Daoy (cell line): ENCODE data around the gene PDE3A. TPM values are rescaled to one million over a fixed set of nuclear protein-coding genes. Genes with fewer than 3 reads are reported as not detected.
"Not testable (repeated sequence)": the region's sequence is repeated elsewhere in the genome, so short reads cannot be mapped to it uniquely, and the experiment has no call there.

Experiments used
- DNase-seq: peaks from one replicate; pipeline ENCODE4 v3.0.0-alpha.2; 2015; ENCODE audit warnings: low read depth
- total RNA-seq: library from RNA; depleted of rRNA; stranded (reverse); fragments of >200 nt; shearing (Covaris generic); gene quantifications from 2 replicates; pipeline ENCODE4 v1.2.3, GENCODE V29; 2014

Gene PDE3A
- total RNA-seq, 1 experiment from 2014 or later = 0.17 TPM

DNA sequence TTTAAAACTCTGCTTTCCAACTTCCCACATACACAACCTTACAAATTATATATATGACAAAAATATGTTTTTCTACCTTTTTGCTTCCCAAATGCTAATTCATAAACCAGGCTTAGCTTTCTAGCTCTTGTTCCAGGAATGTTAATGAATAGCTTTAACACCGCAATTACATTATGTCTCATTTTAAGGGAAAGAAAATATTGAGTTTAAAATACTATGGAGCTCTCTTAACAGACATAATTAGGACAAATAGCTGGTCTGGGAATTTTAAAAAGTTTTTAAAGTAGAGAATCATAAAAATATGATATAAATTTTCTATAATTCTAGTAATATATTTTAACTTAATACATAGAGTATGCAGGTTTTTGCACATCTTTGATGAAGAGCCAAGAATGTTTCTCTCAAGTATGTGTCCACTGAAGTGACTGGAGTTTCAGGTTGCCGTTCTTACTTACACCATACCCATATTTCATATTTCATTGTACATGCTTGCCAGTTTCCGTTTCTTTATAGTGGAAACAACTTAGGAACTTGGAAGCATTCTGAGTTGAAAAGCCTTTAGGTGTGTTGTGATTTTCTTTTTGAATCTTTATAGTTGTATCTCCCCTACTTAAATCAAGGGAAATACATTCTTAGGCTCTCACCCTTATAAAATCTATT lies 236.2 kb downstream of the PDE3A start:
- DNase-seq = no peak

DNA sequence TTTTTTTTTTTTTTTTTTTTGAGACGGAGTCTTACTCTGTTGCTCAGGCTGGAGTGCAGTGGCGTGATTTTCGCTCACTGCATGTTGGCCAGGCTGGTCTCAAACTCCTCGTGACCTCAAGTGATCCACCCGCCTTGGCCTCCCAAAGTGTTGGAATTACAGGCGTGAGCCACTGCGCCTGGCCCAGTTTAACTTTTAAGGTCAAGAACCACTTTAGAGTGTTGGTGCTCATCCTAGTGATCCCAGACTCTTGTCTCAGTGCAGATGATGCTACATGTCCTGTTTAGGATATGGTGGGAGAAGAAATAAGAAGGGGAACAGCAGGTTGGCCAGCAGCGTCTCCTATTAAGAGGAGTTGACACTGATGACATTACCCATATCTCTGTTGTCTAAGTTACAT lies 246.7 kb downstream of the PDE3A start:
- DNase-seq = not testable (repeated sequence)

DNA sequence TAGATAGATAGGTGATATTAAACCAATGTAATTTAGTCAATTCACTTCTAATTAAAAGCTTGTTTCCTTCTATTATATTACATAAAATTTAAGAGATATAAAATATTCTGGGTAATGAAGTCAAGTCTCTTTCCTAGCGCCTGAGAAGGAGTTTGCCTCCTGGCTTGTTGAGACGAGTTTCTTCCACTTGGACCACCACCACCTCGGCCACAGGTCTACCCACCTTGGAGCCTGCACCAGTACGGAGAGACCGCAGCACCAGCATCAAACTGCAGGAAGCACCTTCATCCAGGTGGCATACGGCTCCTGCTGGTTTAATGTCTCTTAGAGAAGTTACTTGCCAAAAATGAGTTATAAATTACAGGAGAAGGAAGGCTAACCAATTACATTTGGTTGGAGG lies 247.8 kb downstream of the PDE3A start:
- DNase-seq = no peak

DNA sequence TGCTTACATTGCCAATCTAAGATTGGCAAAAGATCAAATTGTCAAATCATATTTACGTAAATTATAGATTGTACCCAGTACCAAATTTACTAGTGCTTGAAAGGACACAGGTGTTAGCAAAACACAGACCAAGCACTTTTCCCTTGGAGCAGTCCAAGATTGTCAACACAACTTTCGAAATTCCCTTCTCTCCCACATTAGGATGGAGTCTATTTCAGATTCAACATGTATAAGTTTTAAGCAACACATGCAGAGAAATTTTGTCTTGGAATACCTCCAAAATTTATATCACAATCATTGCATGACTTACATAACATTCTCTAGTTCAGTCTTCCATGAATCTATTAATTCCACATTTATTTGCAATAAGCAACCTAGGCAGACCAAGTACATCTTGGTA lies 251.9 kb downstream of the PDE3A start:
- DNase-seq = no peak

DNA sequence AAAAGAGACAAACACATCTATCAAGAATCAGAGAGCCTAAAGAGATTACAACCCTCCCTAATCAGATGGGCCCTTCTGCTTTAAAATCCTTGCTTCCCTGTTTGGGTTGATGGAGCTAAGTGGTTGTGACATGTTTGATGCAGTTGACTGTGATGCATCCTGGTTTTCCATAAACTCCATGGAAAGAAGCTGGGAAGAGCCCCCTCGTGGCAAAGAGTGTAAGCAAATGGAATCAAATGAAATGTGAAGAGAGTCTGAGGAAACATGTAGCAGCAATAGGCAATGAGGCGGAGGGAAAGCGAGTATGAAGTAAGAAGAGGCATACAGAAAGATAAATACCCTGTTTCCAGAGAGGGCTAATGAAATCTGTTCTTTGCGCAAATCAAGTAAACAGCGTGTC lies 256.4 kb downstream of the PDE3A start:
- DNase-seq = peak; percentile 25

DNA sequence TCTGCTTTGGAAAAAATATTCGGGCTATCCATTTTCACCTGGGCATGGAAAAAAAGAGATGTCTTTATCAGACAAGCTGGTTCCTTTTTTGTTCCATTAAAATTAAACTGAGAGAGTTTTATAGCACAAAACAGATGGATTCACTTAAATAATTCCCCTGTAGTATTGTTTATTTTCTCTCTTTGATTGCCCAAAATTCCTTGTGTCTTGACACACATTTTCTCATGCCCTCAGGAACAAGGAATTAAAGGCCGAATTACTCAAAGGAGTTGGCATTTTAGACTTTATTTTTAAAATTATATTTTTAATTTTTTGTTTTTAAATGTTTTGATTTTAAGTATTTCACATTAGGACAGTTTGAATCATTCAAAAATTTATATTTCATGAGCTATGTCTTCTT lies 257.2 kb downstream of the PDE3A start:
- no peak for DNase-seq

DNA sequence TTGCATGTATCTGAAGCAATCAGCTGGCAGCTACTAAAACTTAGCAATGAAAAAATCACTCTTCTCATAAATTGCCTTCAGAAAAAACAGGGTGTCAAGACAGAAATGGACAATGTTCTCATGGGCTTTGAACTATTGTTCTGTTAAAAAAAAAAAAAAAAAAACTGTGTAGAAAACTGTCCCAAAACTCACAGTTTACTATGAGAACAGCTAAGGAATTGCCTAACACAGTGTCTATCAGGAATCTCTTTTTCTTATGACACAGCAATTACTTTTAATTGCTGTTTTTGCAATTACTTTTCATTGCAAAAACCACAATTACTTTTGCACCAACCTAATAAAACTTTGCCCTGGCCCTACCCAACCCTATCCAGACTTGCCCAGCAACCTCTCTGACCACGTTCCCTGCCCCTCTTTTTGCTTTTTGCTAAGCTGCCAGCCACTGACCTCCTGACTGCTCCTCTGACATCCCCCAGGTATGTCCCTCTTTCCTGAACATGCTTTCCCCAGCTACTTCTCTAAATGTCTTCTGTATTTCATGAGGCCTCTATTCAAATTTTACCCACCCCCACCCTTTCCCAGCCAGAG lies 258.8 kb downstream of the PDE3A start:
- DNase-seq = no peak

DNA sequence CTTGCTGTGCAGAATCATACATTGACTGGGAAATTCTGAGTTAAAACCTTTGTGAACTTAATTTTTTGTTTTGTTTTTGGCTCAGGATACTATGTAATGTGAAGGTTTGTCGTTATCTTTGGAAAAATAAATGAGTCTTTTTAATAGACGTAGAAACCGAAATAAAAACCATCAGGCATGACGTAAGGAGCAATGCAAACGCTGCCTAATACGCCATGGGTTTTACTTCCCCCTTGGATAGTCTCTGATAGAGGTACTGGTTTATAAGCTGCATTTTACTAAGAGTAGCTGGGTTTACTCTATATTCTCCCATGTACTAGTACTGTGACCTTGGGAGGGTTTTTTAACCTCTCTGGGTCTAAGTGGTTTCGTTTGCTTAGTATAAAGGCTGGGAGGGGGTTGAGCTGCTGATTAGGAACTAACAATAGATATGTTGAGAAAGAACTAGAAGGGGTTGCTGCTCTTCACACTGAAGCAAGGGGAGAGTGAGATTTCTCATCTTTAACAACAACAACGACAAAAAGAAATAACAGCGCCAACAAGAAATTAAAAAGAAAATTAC lies 260.0 kb downstream of the PDE3A start:
- DNase-seq = no peak

DNA sequence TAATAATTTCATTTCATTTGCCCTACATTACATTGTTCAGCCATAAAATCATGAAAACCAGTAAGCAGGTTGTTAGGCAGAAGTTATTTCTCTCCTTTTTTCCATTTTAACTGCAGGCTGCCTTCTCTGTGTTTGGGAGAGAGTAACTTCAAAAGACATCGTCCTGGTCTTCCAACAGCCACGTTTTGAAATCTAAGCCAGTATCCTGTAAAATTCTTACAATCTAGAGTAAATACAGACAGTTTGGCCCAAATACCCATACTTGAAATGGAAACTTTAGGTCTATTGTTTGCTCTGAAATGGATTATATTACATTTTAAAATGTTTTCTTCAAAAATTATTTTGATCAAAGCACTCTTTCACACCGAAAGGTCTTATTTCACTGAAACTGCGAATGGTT lies 260.7 kb downstream of the PDE3A start:
- DNase-seq = no peak

DNA sequence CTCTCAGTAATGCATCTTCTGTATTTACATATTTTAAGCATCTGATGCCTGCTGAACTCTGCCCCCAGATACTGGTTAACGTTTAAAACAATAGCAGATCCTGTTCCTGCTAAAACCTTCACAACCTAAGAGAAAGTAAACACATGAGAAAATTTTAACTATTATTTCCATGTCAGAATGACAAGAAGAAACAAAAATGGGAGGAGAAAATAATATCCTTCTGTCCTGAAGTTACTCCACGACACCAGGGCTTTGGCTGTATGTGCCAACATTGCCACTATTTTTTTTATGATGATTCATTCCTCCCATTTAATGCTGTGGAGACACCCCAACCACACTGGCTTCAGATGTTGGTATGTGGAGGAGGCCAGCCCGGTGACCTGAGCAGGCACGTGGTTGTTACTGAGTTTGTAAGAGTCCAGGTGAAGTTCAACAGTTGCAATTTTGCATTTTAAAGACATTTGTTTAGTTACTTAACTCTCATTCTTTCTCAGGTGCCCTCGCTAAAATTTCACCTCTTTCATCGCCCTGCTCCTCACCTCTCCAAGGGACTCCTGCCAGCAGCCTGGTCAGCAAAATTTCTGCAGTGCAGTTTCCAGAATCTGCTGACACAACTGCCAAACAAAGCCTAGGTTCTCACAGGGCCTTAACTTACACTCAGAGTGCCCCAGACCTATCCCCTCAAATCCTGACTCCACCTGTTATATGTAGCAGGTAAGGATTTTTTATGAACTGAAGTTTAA lies 261.2 kb downstream of the PDE3A start:
- peak; percentile 68 for DNase-seq

DNA sequence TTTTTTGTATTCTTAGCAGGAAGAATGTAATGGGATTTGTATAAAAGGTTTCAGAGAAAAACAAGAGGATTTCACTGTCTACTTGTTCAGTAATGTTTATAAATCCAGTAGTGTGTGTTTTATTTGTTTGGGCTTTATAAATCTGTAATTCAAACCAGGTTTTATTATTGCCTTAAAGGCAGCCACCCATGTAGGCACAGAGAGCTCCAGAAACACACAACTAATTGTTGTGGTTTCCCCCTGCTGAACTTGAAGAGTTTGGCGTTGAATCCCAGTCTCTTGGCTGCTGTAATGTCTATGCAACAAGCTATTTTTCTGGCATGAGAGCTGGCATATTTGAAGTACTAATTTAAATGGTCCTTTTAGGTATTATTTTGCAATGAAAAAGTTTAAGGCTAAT lies 263.4 kb downstream of the PDE3A start:
- DNase-seq = no peak

DNA sequence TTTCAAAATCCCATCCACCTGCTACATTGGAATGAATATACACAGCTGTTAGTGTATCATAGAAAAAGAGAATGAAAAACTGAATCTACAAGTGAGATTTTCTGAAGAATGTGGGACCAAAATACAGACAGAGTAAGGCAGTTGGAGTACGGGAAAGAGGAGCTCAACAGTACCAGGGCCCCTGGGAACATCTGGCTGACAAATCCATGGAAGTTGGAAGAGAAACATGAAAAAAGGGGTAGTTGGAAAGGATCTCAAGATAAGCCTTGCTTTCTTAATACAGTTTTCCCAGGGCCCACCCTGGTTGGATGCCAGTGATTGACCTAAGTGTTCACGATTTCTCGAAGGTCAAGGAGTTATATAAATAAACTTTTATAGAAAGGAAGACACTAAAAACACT lies 272.8 kb downstream of the PDE3A start:
- no peak for DNase-seq

DNA sequence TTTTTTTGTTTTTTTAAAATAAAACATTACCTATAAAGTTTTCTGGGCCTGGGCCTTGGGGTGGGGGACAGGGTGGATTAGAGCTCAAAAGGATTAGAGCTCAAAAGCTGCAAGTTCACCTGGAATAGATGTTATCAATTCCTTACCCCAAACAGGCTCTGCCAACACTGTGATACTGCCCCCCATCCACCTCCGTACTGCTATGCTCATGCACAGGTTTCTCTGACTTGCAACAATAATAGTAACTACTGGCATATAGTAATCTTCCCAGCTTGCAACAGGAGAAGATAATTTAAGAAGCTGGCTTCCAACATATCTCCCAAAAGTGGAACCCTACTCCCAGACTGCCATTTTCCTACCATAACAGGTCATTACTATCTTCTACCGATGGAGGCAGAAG lies 275.5 kb downstream of the PDE3A start:
- DNase-seq = no peak

DNA sequence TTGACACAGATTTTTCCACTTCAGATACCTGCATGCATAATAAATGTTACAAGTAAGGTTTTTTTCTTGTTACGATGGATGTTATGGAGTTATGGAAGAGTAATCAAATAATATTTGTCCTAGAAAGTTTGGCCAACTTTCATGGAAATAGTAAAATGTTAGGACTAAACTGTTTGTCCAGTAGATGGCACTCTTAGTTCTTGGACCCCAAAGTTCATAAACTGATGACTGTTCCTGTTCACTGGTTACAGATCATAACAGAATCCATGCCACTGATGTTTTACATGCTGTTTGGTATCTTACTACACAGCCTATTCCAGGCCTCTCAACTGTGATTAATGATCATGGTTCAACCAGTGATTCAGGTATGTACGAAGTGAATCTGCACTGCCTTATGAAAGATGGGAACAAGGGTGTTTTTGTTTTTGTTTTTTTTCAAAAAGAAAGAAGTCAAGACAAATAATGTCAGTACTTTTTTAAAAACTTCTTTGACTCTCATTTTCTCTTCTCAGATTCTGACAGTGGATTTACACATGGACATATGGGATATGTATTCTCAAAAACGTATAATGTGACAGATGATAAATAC lies 278.0 kb downstream of the PDE3A start:
- peak; percentile 22 for DNase-seq

DNA sequence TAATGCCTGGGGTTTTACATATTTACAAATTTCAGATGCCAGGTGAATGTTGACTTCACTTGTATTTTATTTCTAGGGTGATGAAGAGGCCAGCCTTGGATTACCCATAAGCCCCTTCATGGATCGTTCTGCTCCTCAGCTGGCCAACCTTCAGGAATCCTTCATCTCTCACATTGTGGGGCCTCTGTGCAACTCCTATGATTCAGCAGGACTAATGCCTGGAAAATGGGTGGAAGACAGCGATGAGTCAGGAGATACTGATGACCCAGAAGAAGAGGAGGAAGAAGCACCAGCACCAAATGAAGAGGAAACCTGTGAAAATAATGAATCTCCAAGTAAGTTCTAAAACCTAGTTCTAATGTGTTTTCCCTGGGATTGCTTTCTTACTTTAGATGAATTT lies 285.5 kb downstream of the PDE3A start:
- DNase-seq = no peak

DNA sequence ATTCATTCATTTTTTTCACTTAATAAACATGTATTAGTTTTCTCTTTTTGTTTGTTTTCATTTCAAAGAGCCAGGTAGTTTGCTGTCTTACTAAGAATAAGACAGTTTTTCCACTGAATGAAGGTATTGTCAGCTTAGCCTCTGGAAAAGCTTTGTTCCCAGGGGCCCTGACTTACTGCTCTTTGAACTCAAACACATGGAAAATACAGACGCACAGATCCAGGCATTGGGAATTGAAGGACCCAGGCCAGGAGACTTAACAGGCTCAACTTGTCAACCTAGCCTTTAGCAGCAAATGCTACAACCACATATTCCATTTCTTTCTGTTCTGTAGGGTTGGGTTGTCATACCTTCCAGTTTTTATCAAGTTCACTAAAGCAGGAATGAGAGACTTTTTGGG lies 288.3 kb downstream of the PDE3A start:
- DNase-seq = no peak

DNA sequence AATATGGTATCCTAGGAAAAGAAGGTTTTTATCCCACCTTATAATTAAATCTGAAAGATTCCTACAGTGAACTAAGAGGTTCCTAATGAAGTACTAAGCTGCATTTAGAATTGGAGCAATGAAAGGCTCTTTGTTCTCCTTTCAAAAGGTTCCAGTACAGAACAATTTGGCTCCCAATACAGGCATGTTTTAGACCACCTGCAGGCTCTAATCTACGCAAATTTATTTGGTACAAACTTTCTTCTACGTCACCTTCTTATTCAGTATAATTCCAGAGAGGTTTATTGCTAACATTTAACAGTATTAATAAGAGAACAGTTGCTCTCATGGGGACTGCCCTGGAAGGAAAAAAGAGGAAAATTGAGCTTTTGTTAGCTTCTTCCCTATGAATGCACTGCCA lies 289.2 kb downstream of the PDE3A start:
- no peak for DNase-seq

DNA sequence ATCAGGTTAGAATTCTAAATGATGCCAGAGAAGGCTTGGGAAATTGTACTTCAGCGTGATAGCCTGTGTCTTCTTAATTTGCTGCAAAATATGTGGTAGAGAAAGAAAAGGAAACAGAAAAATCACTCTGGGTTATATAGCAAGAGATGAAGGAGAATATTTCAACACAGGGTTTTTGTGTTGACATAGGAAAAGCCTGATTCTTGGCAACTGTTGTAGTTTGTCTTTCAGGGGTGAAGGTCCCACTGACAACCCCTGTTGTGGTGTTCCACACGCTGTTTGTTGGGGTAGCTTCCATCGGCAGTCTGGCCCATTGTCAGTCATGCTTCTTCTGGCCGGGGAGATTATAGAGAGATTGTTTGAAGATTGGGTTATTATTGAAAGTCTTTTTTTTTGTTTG lies 313.0 kb downstream of the PDE3A start:
- no peak for DNase-seq

DNA sequence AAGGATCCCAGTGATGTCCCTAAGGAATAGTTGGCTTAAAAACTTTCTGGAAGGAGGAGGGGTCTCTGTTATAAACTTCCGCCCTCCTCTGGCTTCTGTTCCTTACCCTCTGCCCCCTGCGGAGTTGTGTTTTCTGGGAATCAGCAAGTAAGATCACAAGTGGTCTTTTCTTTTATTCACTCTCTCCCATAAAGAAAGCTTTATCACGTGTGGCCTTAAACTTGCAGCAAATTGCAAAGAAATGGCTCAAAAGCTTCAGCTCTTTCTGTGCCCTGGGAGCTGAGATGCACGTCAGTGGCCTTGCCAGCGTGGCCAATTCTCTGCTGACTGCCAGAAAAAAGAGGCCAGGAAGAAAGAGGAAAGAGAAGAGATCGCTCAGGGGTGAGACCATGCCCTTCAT lies 326.9 kb downstream of the PDE3A start, which contains the start of gene SLCO1C1:
Gene SLCO1C1, plus strand, starts transcription at position 101 of the 400 bp plus-strand sequence. CDS start 4,245 bp downstream, outside the sequence.
- DNase-seq = no peak

DNA sequence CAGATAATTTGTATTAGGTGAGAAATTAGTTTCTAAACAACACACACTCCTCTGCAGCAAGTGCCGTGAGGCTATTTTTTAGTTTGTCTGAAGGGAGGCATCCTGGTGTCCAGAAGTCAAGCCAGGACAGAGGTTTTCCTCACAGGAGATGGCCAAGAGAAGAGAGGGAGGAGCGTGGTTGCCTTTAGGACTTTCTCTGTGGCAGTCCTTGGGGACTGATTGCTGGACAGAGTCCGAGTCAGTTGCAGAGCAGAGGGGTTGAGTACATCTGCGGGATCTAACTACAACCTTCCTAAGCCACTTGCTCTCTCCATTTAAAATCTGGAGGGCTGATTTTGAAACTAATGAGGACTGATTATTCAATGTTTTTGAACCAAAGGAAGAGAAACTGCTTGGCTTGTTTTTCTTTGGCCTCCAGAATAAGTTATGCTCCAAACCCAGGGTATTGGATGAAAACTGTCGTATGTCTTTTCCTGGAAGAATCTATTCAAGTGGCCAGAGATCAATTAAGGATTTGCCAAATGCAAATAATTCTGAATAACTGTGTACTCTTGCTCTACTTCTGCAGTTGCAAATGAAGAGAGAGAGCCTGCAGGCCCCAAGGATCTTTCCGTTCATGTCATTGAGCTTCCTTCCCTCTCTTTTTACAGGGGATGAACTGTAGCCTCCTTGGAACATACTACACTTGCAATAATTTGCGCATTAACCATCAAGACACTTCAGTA lies 328.0 kb downstream of the PDE3A start:
- DNase-seq = no peak

DNA sequence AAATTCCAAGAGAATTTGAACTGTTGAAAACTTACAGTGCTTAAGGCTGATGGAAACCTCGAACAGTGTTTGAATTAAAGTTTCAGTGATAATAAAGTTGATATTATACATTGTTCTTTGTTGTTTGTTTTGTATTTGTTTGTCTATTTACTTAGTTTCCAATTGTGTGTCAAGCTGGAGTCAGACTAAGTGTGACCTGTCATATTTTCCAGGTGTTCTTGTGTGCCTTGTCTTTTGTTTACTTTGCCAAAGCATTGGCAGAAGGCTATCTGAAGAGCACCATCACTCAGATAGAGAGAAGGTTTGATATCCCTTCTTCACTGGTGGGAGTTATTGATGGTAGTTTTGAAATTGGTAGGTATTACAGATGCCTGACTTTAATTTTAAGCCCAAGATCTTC lies 332.8 kb downstream of the PDE3A start:
- DNase-seq = no peak

DNA sequence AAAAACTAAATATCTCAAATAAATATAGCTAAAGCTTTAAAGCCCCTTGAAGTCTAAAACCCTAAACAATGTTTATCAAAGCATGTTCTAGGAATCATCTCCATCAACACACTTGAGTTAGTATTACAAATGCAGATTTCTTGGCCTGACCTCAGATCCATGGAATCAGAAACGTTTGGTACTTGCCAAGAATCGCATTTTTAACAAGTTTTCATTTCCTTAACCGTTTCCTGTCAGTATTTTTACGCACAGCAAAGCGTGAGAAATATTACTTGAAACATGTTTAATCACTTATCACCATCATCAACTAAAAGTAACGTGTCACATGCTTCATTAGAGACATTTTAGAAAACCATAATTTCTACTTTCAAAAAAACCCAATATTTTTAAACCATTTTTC lies 336.5 kb downstream of the PDE3A start:
- DNase-seq = no peak
